HepG2 (cell line): Measurements from ENCODE around the gene TBX6. TPM values are rescaled to one million over a fixed set of nuclear protein-coding genes. Genes with fewer than 3 reads are reported as not detected.

Experiments used
- BATF2 ChIP-seq: sonication (generic); formaldehyde crosslinking; IDR thresholded peaks from 2 replicates; pipeline ENCODE4 v1.8.0; 2022; ENCODE audit warnings: mild to moderate bottlenecking, missing genetic modification reagents, moderate library complexity
- CCDC6 ChIP-seq: sonication (generic); formaldehyde crosslinking; IDR thresholded peaks from 2 replicates; pipeline ENCODE4 v1.8.1; 2022; ENCODE audit warnings: mild to moderate bottlenecking, missing genetic modification reagents, moderate library complexity
- CENPX ChIP-seq: sonication (generic); formaldehyde crosslinking; IDR thresholded peaks from 2 replicates; pipeline ENCODE4 v1.9.0; 2021; ENCODE audit warnings: mild to moderate bottlenecking, missing genetic modification reagents, moderate library complexity
- CHCHD3 ChIP-seq: sonication (generic); formaldehyde crosslinking; IDR thresholded peaks from 2 replicates; pipeline ENCODE4 v1.8.0; 2022; ENCODE audit warnings: mild to moderate bottlenecking, missing genetic modification reagents, moderate library complexity
- FOXK2 ChIP-seq: fragments of 450-650 bp; IDR thresholded peaks from 2 replicates; pipeline ENCODE4 v1.6.1; 2016
- HNRNPH1 ChIP-seq: fragments of 200-400 bp; formaldehyde crosslinking; optimal IDR thresholded peaks from 2 replicates; pipeline ENCODE3; 2017; ENCODE audit warnings: mild to moderate bottlenecking, low read depth, low read length
- MIER3 ChIP-seq: IDR thresholded peaks from 2 replicates; pipeline ENCODE4 v1.6.1; 2016; ENCODE audit warnings: missing compliant biosample characterization, borderline replicate concordance
- SALL2 ChIP-seq: sonication (generic); formaldehyde crosslinking; IDR thresholded peaks from 2 replicates; pipeline ENCODE4 v1.8.1; 2023; ENCODE audit warnings: mild to moderate bottlenecking, missing genetic modification reagents, inconsistent platforms
- TAF15 ChIP-seq: fragments of 200-400 bp; formaldehyde crosslinking; IDR thresholded peaks from one replicate; pipeline ENCODE4 v1.6.1; 2018; ENCODE audit warnings: mild to moderate bottlenecking, low read depth, low read length; ENCODE audit not compliant: poor library complexity, severe bottlenecking
- TBL1XR1 ChIP-seq: fragments of 150-350 bp; IDR thresholded peaks from 2 replicates; pipeline ENCODE4 v1.6.1; 2014; ENCODE audit warnings: borderline replicate concordance, low read length; ENCODE audit not compliant: partially characterized antibody
- ZKSCAN5 ChIP-seq: sonication (generic); formaldehyde crosslinking; IDR thresholded peaks from 2 replicates; pipeline ENCODE4 v1.5.1; 2020; ENCODE audit warnings: mild to moderate bottlenecking, missing genetic modification reagents
- ZNF235 ChIP-seq: sonication (generic); formaldehyde crosslinking; IDR thresholded peaks from 2 replicates; pipeline ENCODE4 v1.8.1; 2023; ENCODE audit warnings: mild to moderate bottlenecking, missing genetic modification reagents, borderline replicate concordance
- ZNF251 ChIP-seq: sonication (generic); formaldehyde crosslinking; IDR thresholded peaks from 2 replicates; pipeline ENCODE4 v1.9.0; 2021; ENCODE audit warnings: mild to moderate bottlenecking, missing genetic modification reagents
- ZNF432 ChIP-seq: sonication (generic); formaldehyde crosslinking; IDR thresholded peaks from 2 replicates; pipeline ENCODE4 v1.5.0; 2020; ENCODE audit warnings: missing genetic modification reagents, mild to moderate bottlenecking, borderline replicate concordance
- ZNF44 ChIP-seq: sonication (generic); formaldehyde crosslinking; IDR thresholded peaks from 2 replicates; pipeline ENCODE4 v1.5.1; 2020; ENCODE audit warnings: mild to moderate bottlenecking, missing genetic modification reagents
- ZNF761 ChIP-seq: sonication (generic); formaldehyde crosslinking; conservative IDR thresholded peaks from 2 replicates; pipeline ENCODE4 v1.4.0; 2020; ENCODE audit warnings: mild to moderate bottlenecking, missing genetic modification reagents
- polyA plus RNA-seq, 8 experiments: library from polyadenylated mRNA; depleted of rRNA in 3 of 8; stranded (reverse) in 7 of 8; unstranded in 1 of 8; fragments of >200 nt; fragmentation: Illumina TruSeq in 4 of 8; extraction: Trizol in 4 of 8; gene quantifications; 2 replicates each; pipeline versions ENCODE4 v1.2.1 to v1.2.3, GENCODE V29; 2011 to 2016; ENCODE audit warnings: low read depth in 4 of 8, missing spikeins in 1 of 8, mixed read lengths in 1 of 8; ENCODE audit not compliant: insufficient read depth in 1 of 8
- total RNA-seq, 5 experiments: library from RNA; depleted of rRNA; stranded (reverse); fragments of >200 nt; fragmentation: Illumina TruSeq; extraction: Trizol; gene quantifications; 2 replicates each; pipeline ENCODE4 v1.2.3, GENCODE V29; 2016; ENCODE audit warnings: low read depth in 1 of 5
- TF ChIP-seq, protein P1 (sequence below): sonication (generic); formaldehyde crosslinking; IDR thresholded peaks from 2 replicates; pipeline ENCODE4 v1.5.1; 2020; ENCODE audit warnings: mild to moderate bottlenecking, missing genetic modification reagents, borderline replicate concordance
- TF ChIP-seq, protein P2 (sequence below): sonication (generic); formaldehyde crosslinking; IDR thresholded peaks from 2 replicates; pipeline ENCODE4 v1.5.1; 2020; ENCODE audit warnings: missing genetic modification reagents, mild to moderate bottlenecking, borderline replicate concordance
- TF ChIP-seq, protein P3 (sequence below): sonication (generic); formaldehyde crosslinking; IDR thresholded peaks from 2 replicates; pipeline ENCODE4 v1.4.0; 2020; ENCODE audit warnings: missing genetic modification reagents, borderline replicate concordance
- TF ChIP-seq, protein P4 (sequence below): sonication (generic); formaldehyde crosslinking; IDR thresholded peaks from 2 replicates; pipeline ENCODE4 v1.5.1; 2020; ENCODE audit warnings: mild to moderate bottlenecking, moderate library complexity, missing genetic modification reagents

The TBX6 gene
- total and polyA plus RNA-seq, 2 of the 13 experiments (the other 11 are each of a cell fraction or from before 2014, with no cell fraction given), result 0.24 to 0.42 TPM

- no peak for TF ChIP-seq ZNF432
- TF ChIP-seq, protein P1, sequence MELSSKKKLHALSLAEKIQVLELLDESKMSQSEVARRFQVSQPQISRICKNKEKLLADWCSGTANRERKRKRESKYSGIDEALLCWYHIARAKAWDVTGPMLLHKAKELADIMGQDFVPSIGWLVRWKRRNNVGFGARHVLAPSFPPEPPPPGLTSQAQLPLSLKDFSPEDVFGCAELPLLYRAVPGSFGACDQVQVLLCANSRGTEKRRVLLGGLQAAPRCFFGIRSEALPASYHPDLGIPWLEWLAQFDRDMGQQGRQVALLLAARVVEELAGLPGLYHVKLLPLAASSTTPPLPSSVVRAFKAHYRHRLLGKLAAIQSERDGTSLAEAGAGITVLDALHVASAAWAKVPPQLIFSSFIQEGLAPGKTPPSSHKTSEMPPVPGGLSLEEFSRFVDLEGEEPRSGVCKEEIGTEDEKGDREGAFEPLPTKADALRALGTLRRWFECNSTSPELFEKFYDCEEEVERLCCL, result peak; percentile 62
- TF ChIP-seq SALL2 (CRISPR knock-in tag), result peak; percentile 80
- no peak for TF ChIP-seq CENPX (CRISPR knock-in tag)
- TF ChIP-seq CCDC6 (CRISPR knock-in tag), result peak; percentile 32
- TF ChIP-seq, protein P2, sequence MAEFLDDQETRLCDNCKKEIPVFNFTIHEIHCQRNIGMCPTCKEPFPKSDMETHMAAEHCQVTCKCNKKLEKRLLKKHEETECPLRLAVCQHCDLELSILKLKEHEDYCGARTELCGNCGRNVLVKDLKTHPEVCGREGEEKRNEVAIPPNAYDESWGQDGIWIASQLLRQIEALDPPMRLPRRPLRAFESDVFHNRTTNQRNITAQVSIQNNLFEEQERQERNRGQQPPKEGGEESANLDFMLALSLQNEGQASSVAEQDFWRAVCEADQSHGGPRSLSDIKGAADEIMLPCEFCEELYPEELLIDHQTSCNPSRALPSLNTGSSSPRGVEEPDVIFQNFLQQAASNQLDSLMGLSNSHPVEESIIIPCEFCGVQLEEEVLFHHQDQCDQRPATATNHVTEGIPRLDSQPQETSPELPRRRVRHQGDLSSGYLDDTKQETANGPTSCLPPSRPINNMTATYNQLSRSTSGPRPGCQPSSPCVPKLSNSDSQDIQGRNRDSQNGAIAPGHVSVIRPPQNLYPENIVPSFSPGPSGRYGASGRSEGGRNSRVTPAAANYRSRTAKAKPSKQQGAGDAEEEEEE, result no peak
- no peak for TF ChIP-seq BATF2 (CRISPR knock-in tag)
- TF ChIP-seq, protein P3, sequence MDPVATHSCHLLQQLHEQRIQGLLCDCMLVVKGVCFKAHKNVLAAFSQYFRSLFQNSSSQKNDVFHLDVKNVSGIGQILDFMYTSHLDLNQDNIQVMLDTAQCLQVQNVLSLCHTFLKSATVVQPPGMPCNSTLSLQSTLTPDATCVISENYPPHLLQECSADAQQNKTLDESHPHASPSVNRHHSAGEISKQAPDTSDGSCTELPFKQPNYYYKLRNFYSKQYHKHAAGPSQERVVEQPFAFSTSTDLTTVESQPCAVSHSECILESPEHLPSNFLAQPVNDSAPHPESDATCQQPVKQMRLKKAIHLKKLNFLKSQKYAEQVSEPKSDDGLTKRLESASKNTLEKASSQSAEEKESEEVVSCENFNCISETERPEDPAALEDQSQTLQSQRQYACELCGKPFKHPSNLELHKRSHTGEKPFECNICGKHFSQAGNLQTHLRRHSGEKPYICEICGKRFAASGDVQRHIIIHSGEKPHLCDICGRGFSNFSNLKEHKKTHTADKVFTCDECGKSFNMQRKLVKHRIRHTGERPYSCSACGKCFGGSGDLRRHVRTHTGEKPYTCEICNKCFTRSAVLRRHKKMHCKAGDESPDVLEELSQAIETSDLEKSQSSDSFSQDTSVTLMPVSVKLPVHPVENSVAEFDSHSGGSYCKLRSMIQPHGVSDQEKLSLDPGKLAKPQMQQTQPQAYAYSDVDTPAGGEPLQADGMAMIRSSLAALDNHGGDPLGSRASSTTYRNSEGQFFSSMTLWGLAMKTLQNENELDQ, result no peak
- no peak; the same call in 1 of the 2 replicates for TF ChIP-seq ZNF235 (CRISPR knock-in tag)
- peak; percentile 95 for TF ChIP-seq TBL1XR1
- peak; percentile 76; the same call in 1 of the 2 replicates for TF ChIP-seq CHCHD3 (CRISPR knock-in tag)
- peak; percentile 65 for TF ChIP-seq HNRNPH1
- no peak for TF ChIP-seq ZNF761
- no peak for TF ChIP-seq FOXK2
- TF ChIP-seq TAF15, result no peak
- peak; percentile 52; the same call in 1 of the 2 replicates for TF ChIP-seq MIER3 (CRISPR knock-in tag)
- no peak; the same call in 1 of the 2 replicates for TF ChIP-seq ZNF251 (CRISPR knock-in tag)
- peak; percentile 22; the same call in 1 of the 2 replicates for TF ChIP-seq ZKSCAN5
- TF ChIP-seq, protein P4, sequence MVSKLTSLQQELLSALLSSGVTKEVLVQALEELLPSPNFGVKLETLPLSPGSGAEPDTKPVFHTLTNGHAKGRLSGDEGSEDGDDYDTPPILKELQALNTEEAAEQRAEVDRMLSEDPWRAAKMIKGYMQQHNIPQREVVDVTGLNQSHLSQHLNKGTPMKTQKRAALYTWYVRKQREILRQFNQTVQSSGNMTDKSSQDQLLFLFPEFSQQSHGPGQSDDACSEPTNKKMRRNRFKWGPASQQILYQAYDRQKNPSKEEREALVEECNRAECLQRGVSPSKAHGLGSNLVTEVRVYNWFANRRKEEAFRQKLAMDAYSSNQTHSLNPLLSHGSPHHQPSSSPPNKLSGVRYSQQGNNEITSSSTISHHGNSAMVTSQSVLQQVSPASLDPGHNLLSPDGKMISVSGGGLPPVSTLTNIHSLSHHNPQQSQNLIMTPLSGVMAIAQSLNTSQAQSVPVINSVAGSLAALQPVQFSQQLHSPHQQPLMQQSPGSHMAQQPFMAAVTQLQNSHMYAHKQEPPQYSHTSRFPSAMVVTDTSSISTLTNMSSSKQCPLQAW (CRISPR knock-in tag), result peak; percentile 82
- peak; percentile 4; the same call in 1 of the 2 replicates for TF ChIP-seq ZNF44 (CRISPR knock-in tag)
Observed at GRCh38 chr16:30091474-30092372, at the start of gene TBX6 (continued).
